Stimulated activated CD8-positive, alpha-beta memory T cell treated with anti-CD3 and anti-CD28 coated beads, Interleukin-4, amount 100 ng/mL, for 48 hours (primary cell): ENCODE measurements around the gene CNDP2.
"Not testable (repeated sequence)": the region's sequence is repeated elsewhere in the genome, so short reads cannot be mapped to it uniquely, and the experiment has no call there.

Source experiments
- DNase-seq: peaks from one replicate; pipeline ENCODE4 v3.0.0-alpha.2; 2020

CNDP2 gene

GRCh38 chr18:74541703-74542555 is 45.8 kb downstream of the CNDP2 start:
- no peak for DNase-seq

GRCh38 chr18:74544898-74545297 is 48.7 kb downstream of the CNDP2 start:
- DNase-seq = no peak

- DNase-seq = no peak
Measured at GRCh38 chr18:74546007-74546406, 49.8 kb downstream of the CNDP2 start.

GRCh38 chr18:74546751-74547530 is 50.8 kb downstream of the CNDP2 start:
- DNase-seq = no peak

- no peak for DNase-seq
Measured at GRCh38 chr18:74547860-74548259, 51.7 kb downstream of the CNDP2 start.

- DNase-seq = no peak
Measured at GRCh38 chr18:74549591-74550104, 53.5 kb downstream of the CNDP2 start.

- no peak for DNase-seq
Measured at GRCh38 chr18:74550886-74551285, 54.7 kb downstream of the CNDP2 start.

GRCh38 chr18:74551452-74551851 is 55.3 kb downstream of the CNDP2 start:
- DNase-seq = no peak

GRCh38 chr18:74551936-74552555 is 55.9 kb downstream of the CNDP2 start:
- DNase-seq = peak; percentile 88

- no peak for DNase-seq
Measured at GRCh38 chr18:74556126-74556525, 60.0 kb downstream of the CNDP2 start.

- DNase-seq = no peak
Measured at GRCh38 chr18:74558096-74558495, 61.9 kb downstream of the CNDP2 start.

GRCh38 chr18:74562131-74562730 is 66.1 kb downstream of the CNDP2 start:
- DNase-seq = no peak

- DNase-seq = no peak
Measured at GRCh38 chr18:74562775-74563174, 66.6 kb downstream of the CNDP2 start.

GRCh38 chr18:74563999-74564398 is 67.8 kb downstream of the CNDP2 start:
- DNase-seq = no peak

GRCh38 chr18:74565164-74565563 is 69.0 kb downstream of the CNDP2 start:
- DNase-seq = not testable (repeated sequence)

GRCh38 chr18:74565993-74566392 is 69.8 kb downstream of the CNDP2 start:
- DNase-seq = not testable (repeated sequence)

GRCh38 chr18:74567822-74568221 is 71.7 kb downstream of the CNDP2 start:
- DNase-seq = no peak

- DNase-seq = no peak
Measured at GRCh38 chr18:74569401-74569800, 73.2 kb downstream of the CNDP2 start.

- DNase-seq = no peak
Measured at GRCh38 chr18:74570266-74570665, 74.1 kb downstream of the CNDP2 start.

- DNase-seq = no peak
Measured at GRCh38 chr18:74571895-74572680, 75.9 kb downstream of the CNDP2 start.

GRCh38 chr18:74573053-74573452 is 76.9 kb downstream of the CNDP2 start:
- DNase-seq = no peak
